Fibroblast of the aortic adventitia (primary cell): ENCODE measurements around the gene AKAP8L. TPM values are rescaled to one million over a fixed set of nuclear protein-coding genes. Genes with fewer than 3 reads are reported as not detected.
A peak's percentile ranks its signal among the peaks of the same experiment; 100 is the strongest.
"Not testable (repeated sequence)": the region's sequence is repeated elsewhere in the genome, so short reads cannot be mapped to it uniquely, and the experiment has no call there.

Experiments
- DNase-seq: peaks from one replicate; pipeline ENCODE4 v3.0.0-alpha.2; 2010; ENCODE audit warnings: low read depth
- H3K4me3 ChIP-seq: 2 replicates; pipeline ENCODE4 v1.5.1; 2011; ENCODE audit warnings: low read depth, mild to moderate bottlenecking, control low read depth, low read length, moderate library complexity
- total RNA-seq: library from RNA; depleted of rRNA; stranded (reverse); fragments of >200 nt; gene quantifications from 2 replicates; pipeline ENCODE4 v1.2.3, GENCODE V29; 2012; ENCODE audit warnings: low replicate concordance
- TF ChIP-seq, protein P1 (sequence below): IDR thresholded peaks from 2 replicates; pipeline ENCODE4 v1.5.1; 2011; ENCODE audit warnings: mild to moderate bottlenecking, low read length, control low read depth, inconsistent platforms; ENCODE audit not compliant: insufficient read depth

The AKAP8L gene
- total RNA-seq, 1 donor = 45.6 TPM

DNA sequence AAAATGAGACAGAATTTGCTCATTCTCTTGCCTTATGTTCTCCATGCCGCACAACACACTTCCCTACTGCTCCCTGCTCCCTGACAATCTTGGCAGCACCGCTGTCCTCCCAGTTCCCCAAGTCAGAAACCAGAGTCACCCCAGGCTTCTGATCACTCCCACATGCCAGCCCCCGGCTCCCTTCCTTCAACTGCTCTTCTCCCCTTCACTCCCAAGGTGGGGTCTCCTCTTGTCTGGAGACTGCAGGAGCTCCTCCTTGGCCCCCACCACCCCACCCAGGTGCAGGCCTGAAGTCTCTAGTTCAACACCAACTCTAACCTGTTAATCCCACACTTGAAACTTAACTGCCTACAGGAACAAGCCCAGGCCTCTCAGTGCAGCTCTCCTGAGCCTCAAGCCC is 22.4 kb downstream of the AKAP8L start:
- TF ChIP-seq, protein P1, sequence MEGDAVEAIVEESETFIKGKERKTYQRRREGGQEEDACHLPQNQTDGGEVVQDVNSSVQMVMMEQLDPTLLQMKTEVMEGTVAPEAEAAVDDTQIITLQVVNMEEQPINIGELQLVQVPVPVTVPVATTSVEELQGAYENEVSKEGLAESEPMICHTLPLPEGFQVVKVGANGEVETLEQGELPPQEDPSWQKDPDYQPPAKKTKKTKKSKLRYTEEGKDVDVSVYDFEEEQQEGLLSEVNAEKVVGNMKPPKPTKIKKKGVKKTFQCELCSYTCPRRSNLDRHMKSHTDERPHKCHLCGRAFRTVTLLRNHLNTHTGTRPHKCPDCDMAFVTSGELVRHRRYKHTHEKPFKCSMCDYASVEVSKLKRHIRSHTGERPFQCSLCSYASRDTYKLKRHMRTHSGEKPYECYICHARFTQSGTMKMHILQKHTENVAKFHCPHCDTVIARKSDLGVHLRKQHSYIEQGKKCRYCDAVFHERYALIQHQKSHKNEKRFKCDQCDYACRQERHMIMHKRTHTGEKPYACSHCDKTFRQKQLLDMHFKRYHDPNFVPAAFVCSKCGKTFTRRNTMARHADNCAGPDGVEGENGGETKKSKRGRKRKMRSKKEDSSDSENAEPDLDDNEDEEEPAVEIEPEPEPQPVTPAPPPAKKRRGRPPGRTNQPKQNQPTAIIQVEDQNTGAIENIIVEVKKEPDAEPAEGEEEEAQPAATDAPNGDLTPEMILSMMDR = no peak

DNA sequence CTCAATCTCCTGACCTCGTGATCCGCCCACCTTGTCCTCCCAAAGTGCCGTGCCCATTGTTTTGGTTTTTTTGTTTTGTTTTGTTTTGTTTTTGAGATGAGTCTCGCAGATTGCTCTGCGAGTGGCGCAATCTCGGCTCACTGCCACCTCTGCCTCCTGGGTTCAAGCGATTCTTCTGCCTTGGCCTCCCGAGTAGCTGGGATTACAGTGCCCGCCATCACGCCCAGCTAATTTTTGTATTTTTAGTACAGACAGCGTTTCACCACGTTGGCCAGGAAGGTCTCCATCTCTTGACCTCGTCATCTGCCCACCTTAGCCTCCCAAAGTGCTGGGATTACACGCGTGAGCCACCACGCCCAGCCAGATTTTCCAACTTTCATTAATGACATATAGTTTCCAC is 23.5 kb downstream of the AKAP8L start:
- DNase-seq, H3K4me3 ChIP-seq: not testable (repeated sequence)

More for the DNA sequence above, 22.4 kb downstream of the AKAP8L start:
- no peak for DNase-seq
- H3K4me3 ChIP-seq = no peak overlapping the region

DNA sequence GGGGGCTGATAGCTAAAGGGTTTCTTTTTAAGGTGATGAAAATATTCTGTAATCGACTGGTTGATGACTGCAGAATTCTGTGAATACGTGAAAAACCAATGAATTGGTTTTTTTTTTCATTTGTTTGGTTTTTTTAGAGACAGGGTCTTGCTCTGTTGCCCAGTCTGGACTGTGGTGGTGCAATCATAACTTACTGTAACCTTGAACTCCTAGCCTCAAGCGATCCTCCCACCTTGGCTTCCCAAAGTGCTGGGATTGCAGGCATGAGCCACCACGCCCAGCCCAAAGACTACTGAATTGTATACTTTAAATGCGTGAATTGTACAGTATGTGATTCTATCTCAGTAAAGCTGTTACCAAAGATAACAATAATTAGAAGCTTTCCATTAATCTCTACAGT is 24.4 kb downstream of the AKAP8L start:
- no peak for DNase-seq
- no peak overlapping the region for H3K4me3 ChIP-seq
- TF ChIP-seq, protein P1 = no peak

DNA sequence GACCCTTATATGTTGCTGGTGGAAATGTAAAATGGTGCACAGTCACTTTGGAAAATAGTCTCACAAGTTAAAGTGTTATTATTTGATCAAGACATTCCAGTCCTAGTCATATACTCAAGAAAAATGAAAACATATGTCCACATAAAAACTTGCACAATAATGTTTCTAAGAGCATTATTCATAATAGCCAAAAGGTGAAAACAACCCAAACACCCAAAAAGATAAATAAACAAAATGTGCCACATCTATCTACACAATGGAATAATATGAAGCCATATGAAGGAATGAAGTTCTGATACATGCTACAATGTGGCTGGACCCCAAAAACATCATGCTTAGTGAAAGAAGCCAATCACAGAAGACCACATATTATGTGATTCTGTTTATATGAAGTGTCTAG is 24.8 kb downstream of the AKAP8L start:
- peak; percentile 28 for DNase-seq
- TF ChIP-seq, protein P1 = no peak
- no peak overlapping the region for H3K4me3 ChIP-seq

DNA sequence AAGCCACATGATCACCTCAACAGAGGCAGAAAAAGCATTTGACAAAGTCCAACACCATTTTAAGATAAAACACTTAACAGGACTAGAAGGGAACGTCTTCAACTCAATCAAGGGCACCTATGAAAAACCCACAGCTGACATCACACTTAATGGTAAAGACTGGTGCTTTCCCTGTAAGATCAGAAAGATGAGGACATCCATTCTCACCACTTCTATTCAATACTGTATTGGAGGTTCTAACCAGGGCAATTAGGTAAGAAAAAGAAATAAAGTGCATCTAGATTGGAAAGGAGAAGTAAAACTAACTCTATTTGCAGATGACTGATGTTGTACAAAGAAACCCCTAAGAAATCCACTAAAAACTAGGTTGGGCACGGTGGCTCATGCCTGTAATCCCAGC is 28.0 kb downstream of the AKAP8L start:
- DNase-seq = no peak
- no peak overlapping the region for H3K4me3 ChIP-seq
- TF ChIP-seq, protein P1 = no peak

DNA sequence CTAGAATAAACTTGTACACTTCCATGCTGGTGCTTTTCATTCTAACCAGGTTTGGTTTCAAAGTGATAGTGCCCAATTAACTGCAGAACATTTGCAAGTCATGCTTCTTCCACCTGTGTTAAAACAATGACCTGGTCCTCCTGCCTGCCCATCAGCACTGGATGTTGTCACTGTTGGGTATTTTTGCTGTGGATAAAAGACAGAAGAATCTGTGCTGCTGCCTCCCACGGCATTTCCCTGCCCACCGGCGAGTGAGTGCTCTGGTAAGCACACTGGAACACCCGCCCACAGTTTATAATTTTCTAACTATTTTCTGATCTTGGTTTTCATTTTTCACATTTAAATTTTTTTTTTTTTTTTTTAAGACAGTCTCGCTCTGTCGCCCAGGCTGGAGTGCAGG is 36.9 kb downstream of the AKAP8L start:
- TF ChIP-seq, protein P1 = no peak
- no peak for DNase-seq

DNA sequence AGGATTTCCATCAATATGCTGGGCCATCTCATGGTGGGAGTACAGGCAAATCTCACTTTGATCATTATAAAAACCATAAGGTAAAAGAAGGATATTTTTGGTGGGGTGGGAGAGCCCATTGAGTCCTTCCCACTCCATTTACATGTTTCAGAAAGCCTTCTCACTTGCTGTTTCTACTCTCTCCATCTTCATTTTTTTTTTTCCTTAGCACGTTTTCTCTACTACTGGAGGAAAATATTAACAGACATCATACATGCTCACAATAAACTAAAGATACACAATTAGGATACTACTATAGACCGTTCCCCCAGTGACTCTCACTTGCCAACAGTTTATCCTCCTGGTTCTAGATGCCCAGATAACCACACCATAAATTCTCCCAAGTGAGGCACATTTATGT is 37.4 kb downstream of the AKAP8L start:
- H3K4me3 ChIP-seq = no peak overlapping the region
- TF ChIP-seq, protein P1 = no peak
- DNase-seq = no peak

More for the DNA sequence above, 36.9 kb downstream of the AKAP8L start:
- no peak overlapping the region for H3K4me3 ChIP-seq
